K562 (cell line): ENCODE data around the gene LDLRAD3. TPM values are rescaled to one million over a fixed set of nuclear protein-coding genes. Genes with fewer than 3 reads are reported as not detected.
A peak's percentile ranks its signal among the peaks of the same experiment; 100 is the strongest.

Experiments
- ATAC-seq: fragments of 200-7000 bp; cut with Tn5 transposase; 3 replicates; pipeline ENCODE4 v1.9.1; 2020; ENCODE audit warnings: moderate library complexity
- BruUV-seq: library from RNA; stranded (reverse); fragments of 400-500 nt; replicated peaks from 2 replicates; lab custom pipeline; 2021; lab: Mats Ljungman, UMichigan
- CTCF ChIA-PET: fragments of 300-600 bp; formaldehyde crosslinking; extraction: SDS; loops from one replicate; lab custom pipeline; 2021; ENCODE audit warnings: low intra/inter-chr PET ratio; lab: Yijun Ruan, JAX
- POLR2A ChIA-PET: fragments of 300-600, 350-650 bp; sonication (Branson Sonifier 250); formaldehyde crosslinking; extraction: SDS; loops from one replicate; lab custom pipeline; 2021; ENCODE audit warnings: antibody characterized with exemption, inconsistent platforms; lab: Yijun Ruan, JAX
- DNase-seq, 4 experiments: peaks; one replicate each; pipeline versions ENCODE4 v3.0.0 to v3.0.0-alpha.2; 2011 to 2018; ENCODE audit warnings: low spot score in 3 of 4, mixed read lengths in 3 of 4; ENCODE audit errors: extremely low read depth in 1 of 4
- FAIRE-seq: peaks from 2 replicates; lab custom pipeline; 2011; peaks lifted over from hg19 to GRCh38; lab: Jason Lieb, UNC
- H2AFZ ChIP-seq: 2 replicates; pipeline ENCODE4 v1.6.0; 2011; ENCODE audit warnings: low read depth, low read length, control low read depth, inconsistent platforms
- H3K27ac ChIP-seq: fragments of 200-600 bp; 3 replicates; pipeline ENCODE4 v1.8.0; 2011; ENCODE audit warnings: low read depth, mild to moderate bottlenecking, control low read depth, inconsistent platforms, low read length, moderate library complexity, mixed read lengths; ENCODE audit errors: extremely low read depth
- H3K27me3 ChIP-seq, 2 experiments: fragments of 300-600 bp in 1 of 2; 2 replicates in 1 of 2; 3 replicates in 1 of 2; pipeline versions ENCODE4 v1.6.0 to v1.8.0; 2011; ENCODE audit warnings: inconsistent platforms in 2 of 2, low read length in 2 of 2, mild to moderate bottlenecking in 1 of 2, mixed read lengths in 1 of 2, moderate library complexity in 1 of 2; ENCODE audit not compliant: control insufficient read depth in 2 of 2, insufficient read depth in 2 of 2
- H3K36me3 ChIP-seq: fragments of 300-600 bp; 3 replicates; pipeline ENCODE4 v1.8.0; 2011; ENCODE audit warnings: mild to moderate bottlenecking, low read length, inconsistent platforms; ENCODE audit not compliant: control insufficient read depth, insufficient read depth
- H3K4me1 ChIP-seq, 2 experiments: fragments of 200-600 bp in 1 of 2; replicated peaks in 1 of 2; 2 replicates in 1 of 2; 3 replicates in 1 of 2; pipeline versions ENCODE4 v1.5.1 to v1.8.0; 2011; ENCODE audit warnings: inconsistent platforms in 2 of 2, low read length in 2 of 2, mild to moderate bottlenecking in 1 of 2, mixed read lengths in 1 of 2, moderate library complexity in 1 of 2; ENCODE audit not compliant: control insufficient read depth in 2 of 2, insufficient read depth in 2 of 2
- H3K4me2 ChIP-seq: 2 replicates; pipeline ENCODE4 v1.6.1; 2011; ENCODE audit warnings: low read length, control low read depth, inconsistent platforms, mixed read lengths; ENCODE audit not compliant: insufficient read depth
- H3K4me3 ChIP-seq: fragments of 200-600 bp; sonication (generic), shearing (Covaris generic); 2 replicates; pipeline ENCODE4 v1.5.1; 2016; ENCODE audit warnings: control low read depth, inconsistent platforms
- H3K79me2 ChIP-seq: fragments of 200-600 bp; 3 replicates; pipeline ENCODE4 v1.8.0; 2011; ENCODE audit warnings: low read length, inconsistent platforms; ENCODE audit not compliant: control insufficient read depth, insufficient read depth
- H3K9ac ChIP-seq, 2 experiments: 2 replicates each; pipeline versions ENCODE4 v1.6.0 to v1.6.1; 2011; ENCODE audit warnings: low read depth in 2 of 2, low read length in 2 of 2, control low read depth in 1 of 2, inconsistent platforms in 1 of 2, mild to moderate bottlenecking in 1 of 2, mixed read lengths in 1 of 2; ENCODE audit not compliant: insufficient read depth in 1 of 2
- H3K9me1 ChIP-seq: one replicate; pipeline ENCODE4 v1.6.0; 2011; ENCODE audit warnings: inconsistent platforms, mild to moderate bottlenecking, low read length, moderate library complexity; ENCODE audit not compliant: control insufficient read depth, insufficient read depth
- H3K9me3 ChIP-seq: replicated peaks from 2 replicates; pipeline ENCODE4 v1.5.1; 2011; ENCODE audit warnings: low read depth, low read length, inconsistent platforms; ENCODE audit not compliant: control insufficient read depth, insufficient read depth
- H4K20me1 ChIP-seq: replicated peaks from 2 replicates; pipeline ENCODE4 v1.6.1; 2011; ENCODE audit warnings: low read length, inconsistent platforms, mixed read lengths; ENCODE audit not compliant: control insufficient read depth, insufficient read depth
- AFF4 ChIP-seq: sonication (generic); formaldehyde crosslinking; IDR thresholded peaks from 2 replicates; pipeline ENCODE4 v1.8.0; 2023; ENCODE audit warnings: mild to moderate bottlenecking, missing genetic modification reagents
- CEBPG ChIP-seq, 3 experiments: fragments of 200-800 bp in 1 of 3; sonication (Bioruptor generic) in 1 of 3; sonication (generic) in 1 of 3; formaldehyde crosslinking in 1 of 3; IDR thresholded peaks in 2 of 3; conservative IDR thresholded peaks in 1 of 3; 2 replicates each; pipeline versions ENCODE4 v1.6.1 to v1.8.0; 2016 to 2022; ENCODE audit warnings: missing compliant biosample characterization in 2 of 3, missing genetic modification characterization in 2 of 3, mild to moderate bottlenecking in 1 of 3, missing genetic modification reagents in 1 of 3
- L3MBTL2 ChIP-seq: fragments of 450-650 bp; IDR thresholded peaks from 2 replicates; pipeline ENCODE4 v1.6.1; 2016; ENCODE audit warnings: mild to moderate bottlenecking, moderate library complexity
- WGBS: fragments of 100-300 bp; shearing (Covaris generic); methylation state at CpG from one replicate; pipeline ENCODE4 v1.1.6; 2016; ENCODE audit warnings: low coverage, mixed read lengths; ENCODE audit not compliant: insufficient coverage; ENCODE audit errors: missing lambda C conversion rate; 5-methylcytosine and 5-hydroxymethylcytosine counted together
- in situ Hi-C: fragments of 300-500 bp; cut with MboI; formaldehyde crosslinking; loops from 4 replicates; pipeline ENCODE4 v1.15.0; 2018; ENCODE audit warnings: inconsistent platforms, mixed read lengths
- intact Hi-C: fragments of 100-400 bp; cut with micrococcal nuclease; formaldehyde crosslinking; loops from 2 replicates; pipeline ENCODE4 v1.14.2; 2022
- polyA plus RNA-seq, 8 experiments: library from polyadenylated mRNA; depleted of rRNA in 4 of 8; stranded (reverse) in 5 of 8; unstranded in 3 of 8; fragments of >200 nt; fragmentation: Nextera tagmentation in 2 of 8; fragmentation: Illumina TruSeq in 1 of 8; extraction: Ambion mirVana in 2 of 8; extraction: Trizol in 1 of 8; gene quantifications; 2 replicates each; pipeline versions ENCODE4 v1.2.1 to v1.2.3, GENCODE V29; 2011 to 2014; ENCODE audit warnings: inconsistent platforms in 1 of 8, missing spikeins in 1 of 8
- total RNA-seq, 7 experiments: library from RNA; depleted of rRNA in 6 of 7; stranded (reverse); fragments of >200 nt in 6 of 7; fragmentation: Illumina TruSeq in 2 of 7; extraction: Trizol in 2 of 7; gene quantifications; 2 replicates each; pipeline versions ENCODE4 v1.2.1 to v1.2.3, GENCODE V29; 2011 to 2021; ENCODE audit warnings: low replicate concordance in 1 of 7
- TF ChIP-seq, protein P1 (sequence below): fragments of 450-650 bp; IDR thresholded peaks from 2 replicates; pipeline ENCODE4 v1.7.1; 2018; ENCODE audit warnings: mild to moderate bottlenecking, low read depth; ENCODE audit not compliant: partially characterized antibody
- TF ChIP-seq, protein P2 (sequence below), 2 experiments: fragments of 450-650 bp; conservative IDR thresholded peaks; 2 replicates each; pipeline ENCODE4 v1.6.1; 2017; ENCODE audit warnings: mild to moderate bottlenecking in 2 of 2, moderate library complexity in 2 of 2
- TF ChIP-seq, protein P3 (sequence below): sonication (generic); formaldehyde crosslinking; IDR thresholded peaks from 2 replicates; pipeline ENCODE4 v1.8.1; 2023; ENCODE audit warnings: mild to moderate bottlenecking, missing genetic modification reagents, moderate library complexity

The LDLRAD3 gene
- total and polyA plus RNA-seq, 9 of the 15 experiments (the other 6 are each of a cell fraction or from before 2014, with no cell fraction given) = 0.73 to 7.2 (median 3.5) TPM

- TF ChIP-seq, protein P1, sequence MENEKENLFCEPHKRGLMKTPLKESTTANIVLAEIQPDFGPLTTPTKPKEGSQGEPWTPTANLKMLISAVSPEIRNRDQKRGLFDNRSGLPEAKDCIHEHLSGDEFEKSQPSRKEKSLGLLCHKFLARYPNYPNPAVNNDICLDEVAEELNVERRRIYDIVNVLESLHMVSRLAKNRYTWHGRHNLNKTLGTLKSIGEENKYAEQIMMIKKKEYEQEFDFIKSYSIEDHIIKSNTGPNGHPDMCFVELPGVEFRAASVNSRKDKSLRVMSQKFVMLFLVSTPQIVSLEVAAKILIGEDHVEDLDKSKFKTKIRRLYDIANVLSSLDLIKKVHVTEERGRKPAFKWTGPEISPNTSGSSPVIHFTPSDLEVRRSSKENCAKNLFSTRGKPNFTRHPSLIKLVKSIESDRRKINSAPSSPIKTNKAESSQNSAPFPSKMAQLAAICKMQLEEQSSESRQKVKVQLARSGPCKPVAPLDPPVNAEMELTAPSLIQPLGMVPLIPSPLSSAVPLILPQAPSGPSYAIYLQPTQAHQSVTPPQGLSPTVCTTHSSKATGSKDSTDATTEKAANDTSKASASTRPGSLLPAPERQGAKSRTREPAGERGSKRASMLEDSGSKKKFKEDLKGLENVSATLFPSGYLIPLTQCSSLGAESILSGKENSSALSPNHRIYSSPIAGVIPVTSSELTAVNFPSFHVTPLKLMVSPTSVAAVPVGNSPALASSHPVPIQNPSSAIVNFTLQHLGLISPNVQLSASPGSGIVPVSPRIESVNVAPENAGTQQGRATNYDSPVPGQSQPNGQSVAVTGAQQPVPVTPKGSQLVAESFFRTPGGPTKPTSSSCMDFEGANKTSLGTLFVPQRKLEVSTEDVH = no peak
These were observed 251.9 kb downstream of the LDLRAD3 start (continued) for GRCh38 chr11:36195496-36196354.

- in situ Hi-C loops = no loop called here
- no peaks in the 10 kb centered on the region; a peak in 2 of 5 replicates for H3K4me1 ChIP-seq
- no peak for ATAC-seq
- TF ChIP-seq AFF4 = no peak
- TF ChIP-seq L3MBTL2 = no peak
- TF ChIP-seq CEBPG (CRISPR knock-in tag; IDR thresholded peaks at IDR 0.05) = no peak
- 0 out of 4 replicates have a peak, but pooled peaks of 1 of the 2 experiments have one; percentile 15 for TF ChIP-seq CEBPG (tag; conservative IDR thresholded peaks at IDR 0.05 in 1 of 2, IDR thresholded peaks at IDR 0.05 in 1 of 2)
- TF ChIP-seq, protein P2, sequence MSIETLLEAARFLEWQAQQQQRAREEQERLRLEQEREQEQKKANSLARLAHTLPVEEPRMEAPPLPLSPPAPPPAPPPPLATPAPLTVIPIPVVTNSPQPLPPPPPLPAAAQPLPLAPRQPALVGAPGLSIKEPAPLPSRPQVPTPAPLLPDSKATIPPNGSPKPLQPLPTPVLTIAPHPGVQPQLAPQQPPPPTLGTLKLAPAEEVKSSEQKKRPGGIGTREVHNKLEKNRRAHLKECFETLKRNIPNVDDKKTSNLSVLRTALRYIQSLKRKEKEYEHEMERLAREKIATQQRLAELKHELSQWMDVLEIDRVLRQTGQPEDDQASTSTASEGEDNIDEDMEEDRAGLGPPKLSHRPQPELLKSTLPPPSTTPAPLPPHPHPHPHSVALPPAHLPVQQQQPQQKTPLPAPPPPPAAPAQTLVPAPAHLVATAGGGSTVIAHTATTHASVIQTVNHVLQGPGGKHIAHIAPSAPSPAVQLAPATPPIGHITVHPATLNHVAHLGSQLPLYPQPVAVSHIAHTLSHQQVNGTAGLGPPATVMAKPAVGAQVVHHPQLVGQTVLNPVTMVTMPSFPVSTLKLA (conservative IDR thresholded peaks at IDR 0.05) = no peak
- TF ChIP-seq, protein P3, sequence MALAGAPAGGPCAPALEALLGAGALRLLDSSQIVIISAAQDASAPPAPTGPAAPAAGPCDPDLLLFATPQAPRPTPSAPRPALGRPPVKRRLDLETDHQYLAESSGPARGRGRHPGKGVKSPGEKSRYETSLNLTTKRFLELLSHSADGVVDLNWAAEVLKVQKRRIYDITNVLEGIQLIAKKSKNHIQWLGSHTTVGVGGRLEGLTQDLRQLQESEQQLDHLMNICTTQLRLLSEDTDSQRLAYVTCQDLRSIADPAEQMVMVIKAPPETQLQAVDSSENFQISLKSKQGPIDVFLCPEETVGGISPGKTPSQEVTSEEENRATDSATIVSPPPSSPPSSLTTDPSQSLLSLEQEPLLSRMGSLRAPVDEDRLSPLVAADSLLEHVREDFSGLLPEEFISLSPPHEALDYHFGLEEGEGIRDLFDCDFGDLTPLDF (CRISPR knock-in tag) = no peak
These were observed 252.6 kb downstream of the LDLRAD3 start for GRCh38 chr11:36196411-36196998.

More at GRCh38 chr11:36196411-36196998, 252.6 kb downstream of the LDLRAD3 start:
- no peak overlapping the region for H3K9ac ChIP-seq
- H3K27me3 ChIP-seq = peaks cover 0 to 4% of the 10 kb centered on the region in 2 experiments; a peak in 1 of 5 replicates
- POLR2A ChIA-PET = interaction anchor here (0.6 kb wide), 1 partner anchor 15 kb away, joined by 5 read pairs; no protein-coding TSS in a partner anchor
- no peak overlapping the region for H3K4me3 ChIP-seq
- no peaks in the 10 kb centered on the region for H3K79me2 ChIP-seq
- WGBS = 22% methylated on average over 7 of the region's 7 CpGs
- no peaks in the 10 kb centered on the region for H3K9me1 ChIP-seq
- no peaks in the 10 kb centered on the region for H3K36me3 ChIP-seq
- H3K9me3 ChIP-seq = no peaks in the 10 kb centered on the region
- H3K27ac ChIP-seq = no peak overlapping the region
- no peak overlapping the region for H2AFZ ChIP-seq
- H3K4me2 ChIP-seq = no peak overlapping the region
- FAIRE-seq (no peak), DNase-seq (no peak)
- no TSS peak for BruUV-seq
- intact Hi-C loops = no loop called here
- CTCF ChIA-PET = no interaction called here
- H4K20me1 ChIP-seq = no peaks in the 10 kb centered on the region; the same call in 1 of the 2 replicates
